GM12801 (cell line): Measurements from ENCODE around the gene ZBTB11.

Experiments
- CTCF ChIP-seq: IDR thresholded peaks from one replicate; pipeline ENCODE4 v1.5.1; 2011; ENCODE audit warnings: control low read depth; ENCODE audit not compliant: insufficient read length; ENCODE audit errors: extremely low read depth

ZBTB11 gene

DNA sequence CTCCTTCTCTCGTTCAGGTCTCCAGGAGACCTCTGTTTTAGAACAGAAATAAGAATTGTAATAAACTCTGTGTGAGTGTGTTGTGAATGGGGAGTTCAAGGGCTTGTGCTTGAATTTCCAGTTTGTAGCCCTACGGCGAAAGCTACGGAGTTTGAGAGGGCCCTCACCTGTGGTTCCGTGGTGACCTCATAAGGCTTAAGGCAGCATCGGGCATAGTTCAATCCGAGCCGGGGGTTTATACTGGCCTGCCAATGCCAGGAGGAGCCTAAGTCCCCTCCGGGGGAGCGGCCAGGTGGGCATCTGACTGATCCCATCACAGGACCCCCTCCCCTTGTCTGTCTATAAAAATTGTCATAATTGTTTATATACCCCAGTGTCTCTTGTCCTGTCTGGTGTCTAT is 43.7 kb downstream of the ZBTB11 start:
- TF ChIP-seq CTCF = no peak

- TF ChIP-seq CTCF = no peak
Observed at GRCh38 chr3:101632586-101632985, 44.3 kb downstream of the ZBTB11 start.

- TF ChIP-seq CTCF = no peak
Observed at GRCh38 chr3:101631098-101631796, 45.7 kb downstream of the ZBTB11 start.

DNA sequence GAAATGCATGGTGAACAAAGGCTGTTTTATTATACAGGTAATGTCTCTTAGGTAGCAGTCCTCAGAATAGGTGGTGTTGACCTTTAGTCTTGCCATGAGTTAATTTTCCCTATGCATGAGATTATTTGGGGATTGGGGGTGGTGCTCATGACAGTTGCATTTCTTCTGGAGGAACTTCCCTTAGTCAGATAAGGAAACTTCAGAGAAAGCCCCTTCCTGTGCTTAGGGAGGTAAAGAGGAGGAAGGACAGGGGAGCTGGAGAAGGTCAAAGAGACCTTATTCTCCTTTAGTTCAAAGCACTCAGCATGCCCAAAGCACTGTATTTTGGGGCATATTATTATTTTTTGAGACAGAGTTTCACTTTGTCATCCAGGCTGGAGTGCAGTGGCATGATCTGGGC is 47.7 kb downstream of the ZBTB11 start:
- TF ChIP-seq CTCF = no peak

- TF ChIP-seq CTCF = no peak
Observed at GRCh38 chr3:101625879-101626278, 51.1 kb downstream of the ZBTB11 start.

- TF ChIP-seq CTCF = no peak
Observed at GRCh38 chr3:101624857-101625256, 52.1 kb downstream of the ZBTB11 start.

GRCh38 chr3:101623656-101624055 is 53.3 kb downstream of the ZBTB11 start:
- TF ChIP-seq CTCF = no peak
